CD14-positive monocyte (primary cell): ENCODE data around the gene CABCOCO1. TPM values are rescaled to one million over a fixed set of nuclear protein-coding genes. Genes with fewer than 3 reads are reported as not detected.

Experiments
- DNase-seq, 3 donors: peaks; one replicate each; pipeline ENCODE4 v3.0.0-alpha.2; 2011 to 2022
- H2AFZ ChIP-seq: 2 replicates; pipeline ENCODE4 v1.6.0; 2012; ENCODE audit warnings: mild to moderate bottlenecking, low read depth, low read length, inconsistent platforms; ENCODE audit not compliant: insufficient read depth, poor library complexity, severe bottlenecking
- H3K27ac ChIP-seq, 2 donors: 1 replicate in 1 of 2; 2 replicates in 1 of 2; pipeline ENCODE4 v1.5.1; 2012 to 2013; ENCODE audit warnings: low read length in 2 of 2, control low read depth in 1 of 2, inconsistent platforms in 1 of 2, low read depth in 1 of 2, mild to moderate bottlenecking in 1 of 2
- H3K27me3 ChIP-seq, 2 donors: one replicate each; pipeline versions ENCODE4 v1.6.0 to v1.6.1; 2011 to 2013; ENCODE audit warnings: low read length in 2 of 2; ENCODE audit not compliant: control insufficient read depth in 2 of 2, insufficient read depth in 2 of 2
- H3K36me3 ChIP-seq, 2 donors: replicated peaks in 1 of 2; 1 replicate in 1 of 2; 2 replicates in 1 of 2; pipeline versions ENCODE4 v1.5.1 to v1.6.1; 2012 to 2013; ENCODE audit warnings: low read length in 2 of 2, control low read depth in 1 of 2, inconsistent platforms in 1 of 2, mild to moderate bottlenecking in 1 of 2; ENCODE audit not compliant: insufficient read depth in 2 of 2, control insufficient read depth in 1 of 2
- H3K4me1 ChIP-seq, 2 donors: 1 replicate in 1 of 2; 2 replicates in 1 of 2; pipeline versions ENCODE4 v1.5.1 to v1.6.1; 2012 to 2013; ENCODE audit warnings: low read length in 2 of 2, control low read depth in 1 of 2, inconsistent platforms in 1 of 2, mild to moderate bottlenecking in 1 of 2, moderate library complexity in 1 of 2; ENCODE audit not compliant: insufficient read depth in 2 of 2, control insufficient read depth in 1 of 2
- H3K4me2 ChIP-seq: replicated peaks from 2 replicates; pipeline ENCODE3; 2012; ENCODE audit warnings: low read length, moderate library complexity, mild to moderate bottlenecking; ENCODE audit not compliant: poor library complexity, severe bottlenecking; ENCODE audit errors: extremely low read depth
- H3K4me3 ChIP-seq, 3 experiments: fragments of 200-600 bp in 1 of 3; sonication (generic) in 1 of 3; replicated peaks in 1 of 3; 1 replicate in 2 of 3; 2 replicates in 1 of 3; pipeline ENCODE4 v1.5.1; 2011 to 2013; ENCODE audit warnings: low read length in 3 of 3, mild to moderate bottlenecking in 3 of 3, control low read depth in 2 of 3, low read depth in 2 of 3, inconsistent platforms in 1 of 3, moderate library complexity in 1 of 3
- H3K79me2 ChIP-seq: 2 replicates; pipeline ENCODE4 v1.6.0; 2012; ENCODE audit warnings: mild to moderate bottlenecking, control low read depth, inconsistent platforms, low read length, moderate library complexity; ENCODE audit not compliant: insufficient read depth
- H3K9ac ChIP-seq: 2 replicates; pipeline ENCODE4 v1.6.0; 2017; ENCODE audit warnings: low read length, mild to moderate bottlenecking; ENCODE audit not compliant: insufficient read depth, poor library complexity, severe bottlenecking
- H3K9me3 ChIP-seq, 2 donors: replicated peaks in 1 of 2; 1 replicate in 1 of 2; 2 replicates in 1 of 2; pipeline versions ENCODE4 v1.5.1 to v1.6.1; 2012 to 2013; ENCODE audit warnings: low read length in 2 of 2, control low read depth in 1 of 2; ENCODE audit not compliant: control insufficient read depth in 1 of 2, insufficient read depth in 1 of 2
- H4K20me1 ChIP-seq: 2 replicates; pipeline ENCODE4 v1.6.0; 2012; ENCODE audit warnings: mild to moderate bottlenecking, low read length, control low read depth, moderate library complexity; ENCODE audit not compliant: insufficient read depth
- H3K27ac Mint-ChIP-seq, 7 donors: one replicate each; pipeline ENCODE4 v1.8.0; 2020; ENCODE audit warnings: mild to moderate bottlenecking in 7 of 7, mixed read lengths in 7 of 7, moderate library complexity in 6 of 7, inconsistent platforms in 2 of 7
- H3K27me3 Mint-ChIP-seq, 3 donors: one replicate each; pipeline ENCODE4 v1.8.0; 2021 to 2022; ENCODE audit warnings: low read depth in 3 of 3, mild to moderate bottlenecking in 3 of 3, mixed read lengths in 3 of 3, moderate library complexity in 3 of 3, inconsistent platforms in 1 of 3
- H3K36me3 Mint-ChIP-seq, 2 donors: one replicate each; pipeline ENCODE4 v1.8.0; 2020; ENCODE audit warnings: mixed read lengths in 2 of 2, inconsistent platforms in 1 of 2, mild to moderate bottlenecking in 1 of 2
- H3K4me1 Mint-ChIP-seq: one replicate; pipeline ENCODE4 v1.8.0; 2020; ENCODE audit warnings: mild to moderate bottlenecking, mixed read lengths
- H3K4me3 Mint-ChIP-seq, 2 donors: one replicate each; pipeline ENCODE4 v1.8.0; 2020; ENCODE audit warnings: mild to moderate bottlenecking in 2 of 2, mixed read lengths in 2 of 2, moderate library complexity in 1 of 2
- H3K9me3 Mint-ChIP-seq, 7 donors: one replicate each; pipeline ENCODE4 v1.8.0; 2020 to 2022; ENCODE audit warnings: mixed read lengths in 7 of 7, mild to moderate bottlenecking in 6 of 7, moderate library complexity in 6 of 7, inconsistent platforms in 2 of 7
- WGBS: methylation state at CpG from one replicate; pipeline ENCODE4 v1.1.5; 2013; ENCODE audit warnings: missing lambda C conversion rate; ENCODE audit not compliant: insufficient coverage; 5-methylcytosine and 5-hydroxymethylcytosine counted together
- intact Hi-C, 2 donors: fragments of 100-400 bp; cut with micrococcal nuclease; formaldehyde crosslinking; loops; one replicate each; pipeline versions ENCODE4 v1.15.0 to v1.15.1; 2023
- polyA plus RNA-seq, 3 donors: library from polyadenylated mRNA; depleted of rRNA in 1 of 3; unstranded in 2 of 3; stranded (reverse) in 1 of 3; fragments of 300-500 nt in 2 of 3; fragments of >200 nt in 1 of 3; fragmentation: Illumina TruSeq in 2 of 3; gene quantifications; 1 replicate in 2 of 3; 2 replicates in 1 of 3; pipeline ENCODE4 v1.2.3, GENCODE V29; 2012 to 2021
- TF ChIP-seq, protein P1 (sequence below): fragments of 200-600 bp; IDR thresholded peaks from one replicate; pipeline ENCODE4 v1.8.0; 2022; ENCODE audit warnings: antibody characterized with exemption, mild to moderate bottlenecking

CABCOCO1 gene
- polyA plus RNA-seq, 3 donors = not detected

DNA sequence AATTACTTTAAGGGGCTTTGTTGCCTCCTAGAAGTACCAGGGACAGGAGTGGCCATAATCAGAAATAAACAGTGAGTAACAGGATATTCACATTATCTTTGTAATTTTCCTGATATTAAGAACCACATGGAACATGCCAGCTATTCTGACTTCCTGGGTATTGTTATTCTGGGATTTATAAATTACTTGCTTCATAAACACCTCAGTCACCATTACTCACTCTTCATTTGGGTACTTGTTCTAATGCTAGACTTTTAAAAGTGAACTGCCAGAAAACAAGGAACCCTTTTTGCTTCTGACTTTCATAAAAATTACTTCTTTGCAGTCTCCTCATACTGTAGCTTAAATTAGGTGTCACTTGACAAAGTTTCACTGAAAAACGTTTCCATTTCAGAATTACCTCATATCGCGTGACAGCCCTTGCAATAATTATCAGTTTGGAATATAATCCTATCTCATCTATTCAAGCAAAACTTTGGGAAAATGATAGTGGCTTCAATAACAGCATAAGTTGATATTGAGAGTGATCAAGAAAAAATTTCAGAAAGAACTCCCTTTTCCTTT, 29.8 kb downstream of the CABCOCO1 start:
- Mint-ChIP-seq H3K27ac (no peak overlapping the region), H3K27me3 (no peaks in the 10 kb centered on the region), H3K4me1 (peaks cover 6% of the 10 kb centered on the region), H3K4me3 (no peak overlapping the region), H3K36me3 (no peaks in the 10 kb centered on the region), H3K9me3 (peaks cover 0 to 7% (median 0%) of the 10 kb centered on the region in 7 donors)
- no CpG with 5 or more reads among the region's 3 CpGs for WGBS
- H3K27ac ChIP-seq = no peak overlapping the region
- intact Hi-C loops = no loop called here
- TF ChIP-seq, protein P1, sequence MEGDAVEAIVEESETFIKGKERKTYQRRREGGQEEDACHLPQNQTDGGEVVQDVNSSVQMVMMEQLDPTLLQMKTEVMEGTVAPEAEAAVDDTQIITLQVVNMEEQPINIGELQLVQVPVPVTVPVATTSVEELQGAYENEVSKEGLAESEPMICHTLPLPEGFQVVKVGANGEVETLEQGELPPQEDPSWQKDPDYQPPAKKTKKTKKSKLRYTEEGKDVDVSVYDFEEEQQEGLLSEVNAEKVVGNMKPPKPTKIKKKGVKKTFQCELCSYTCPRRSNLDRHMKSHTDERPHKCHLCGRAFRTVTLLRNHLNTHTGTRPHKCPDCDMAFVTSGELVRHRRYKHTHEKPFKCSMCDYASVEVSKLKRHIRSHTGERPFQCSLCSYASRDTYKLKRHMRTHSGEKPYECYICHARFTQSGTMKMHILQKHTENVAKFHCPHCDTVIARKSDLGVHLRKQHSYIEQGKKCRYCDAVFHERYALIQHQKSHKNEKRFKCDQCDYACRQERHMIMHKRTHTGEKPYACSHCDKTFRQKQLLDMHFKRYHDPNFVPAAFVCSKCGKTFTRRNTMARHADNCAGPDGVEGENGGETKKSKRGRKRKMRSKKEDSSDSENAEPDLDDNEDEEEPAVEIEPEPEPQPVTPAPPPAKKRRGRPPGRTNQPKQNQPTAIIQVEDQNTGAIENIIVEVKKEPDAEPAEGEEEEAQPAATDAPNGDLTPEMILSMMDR = no peak
- no peaks in the 10 kb centered on the region for H3K9me3 ChIP-seq
- no peaks in the 10 kb centered on the region for H3K36me3 ChIP-seq
- no peak overlapping the region for H3K4me2 ChIP-seq
- no peaks in the 10 kb centered on the region for H3K4me1 ChIP-seq
- H2AFZ ChIP-seq = no peak overlapping the region
- no peaks in the 10 kb centered on the region for H3K27me3 ChIP-seq
- H3K9ac ChIP-seq = no peak overlapping the region
- no peaks in the 10 kb centered on the region for H4K20me1 ChIP-seq
- no peaks in the 10 kb centered on the region for H3K79me2 ChIP-seq
- H3K4me3 ChIP-seq = no peak overlapping the region
- no peak for DNase-seq

GRCh38 chr10:61698968-61699655, 36.4 kb downstream of the CABCOCO1 start:
- no peak overlapping the region for H3K9ac ChIP-seq
- H3K9me3 ChIP-seq = no peaks in the 10 kb centered on the region
- H3K4me1 Mint-ChIP-seq = peaks cover 5% of the 10 kb centered on the region
- TF ChIP-seq, protein P1 = no peak
- 86% methylated on average over 1 of the region's 4 CpGs for WGBS
- H3K79me2 ChIP-seq = no peaks in the 10 kb centered on the region
- H3K4me1 ChIP-seq = no peaks in the 10 kb centered on the region
- H3K27me3 Mint-ChIP-seq = peaks cover 0 to 2% (median 0%) of the 10 kb centered on the region in 3 donors
- no peak overlapping the region for H3K4me2 ChIP-seq
- intact Hi-C loops = no loop called here
- H3K4me3 ChIP-seq = no peak overlapping the region
- no peaks in the 10 kb centered on the region for H3K36me3 ChIP-seq
- DNase-seq = no peak
- H3K36me3 Mint-ChIP-seq = no peaks in the 10 kb centered on the region
- H4K20me1 ChIP-seq = no peaks in the 10 kb centered on the region
- no peak overlapping the region for H3K4me3 Mint-ChIP-seq
- H3K9me3 Mint-ChIP-seq = no peaks in the 10 kb centered on the region
- H3K27me3 ChIP-seq = no peaks in the 10 kb centered on the region
- H3K27ac Mint-ChIP-seq = no peak overlapping the region
- H2AFZ ChIP-seq = no peak overlapping the region
- no peak overlapping the region for H3K27ac ChIP-seq
